ENCODE results near the gene SHC3.

Gene SHC3

GRCh38 chr9:89186960-89187359 is 8.3 kb upstream of the SHC3 start:
- no peak for DNase-seq (ENCODE audit: low read depth in 2 of 2, low spot score in 1 of 2)

DNA sequence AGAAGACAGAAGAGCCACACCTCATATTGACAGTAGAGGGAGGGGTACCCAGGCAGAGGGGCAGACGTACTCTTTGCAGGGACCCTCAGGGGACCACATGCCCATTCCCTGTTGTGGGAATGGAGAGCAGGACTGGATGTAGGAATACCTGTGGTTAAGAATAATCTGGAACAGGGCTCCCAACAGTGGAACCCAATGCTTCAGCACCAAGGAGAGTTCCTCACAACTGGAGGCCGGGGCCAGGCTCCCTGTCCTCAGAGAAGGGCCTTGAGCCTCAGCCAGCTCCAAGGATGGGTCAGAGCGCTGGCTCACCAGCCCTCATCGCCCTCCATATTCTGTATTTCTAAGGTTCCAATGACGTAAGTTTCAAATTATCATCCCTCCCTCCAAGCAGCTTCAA is 7.4 kb upstream of the SHC3 start:
- DNase-seq (ENCODE audit: low read depth in 2 of 2, low spot score in 1 of 2) = no peak

DNA sequence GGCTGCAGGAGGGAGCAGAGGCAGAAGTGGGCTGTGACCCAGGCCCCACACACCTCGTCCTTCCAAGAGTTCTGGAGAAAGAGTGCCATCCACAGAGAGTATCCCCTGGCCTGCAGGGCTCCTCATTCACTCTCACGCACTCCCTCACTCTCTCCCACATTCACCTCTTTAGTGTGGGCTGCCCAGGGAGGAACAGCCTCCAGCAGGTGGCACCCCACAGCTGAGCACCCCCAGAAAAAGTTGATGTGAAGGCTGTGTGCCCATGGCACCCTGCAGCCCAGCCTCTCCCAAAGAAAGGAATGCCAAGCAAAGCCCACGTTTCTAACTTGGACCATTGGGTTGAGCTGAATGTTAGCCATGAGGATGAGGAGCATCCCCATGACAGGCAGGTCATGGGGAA is 4.5 kb upstream of the SHC3 start:
- no peak for DNase-seq (ENCODE audit: low read depth in 2 of 2, low spot score in 1 of 2)

DNA sequence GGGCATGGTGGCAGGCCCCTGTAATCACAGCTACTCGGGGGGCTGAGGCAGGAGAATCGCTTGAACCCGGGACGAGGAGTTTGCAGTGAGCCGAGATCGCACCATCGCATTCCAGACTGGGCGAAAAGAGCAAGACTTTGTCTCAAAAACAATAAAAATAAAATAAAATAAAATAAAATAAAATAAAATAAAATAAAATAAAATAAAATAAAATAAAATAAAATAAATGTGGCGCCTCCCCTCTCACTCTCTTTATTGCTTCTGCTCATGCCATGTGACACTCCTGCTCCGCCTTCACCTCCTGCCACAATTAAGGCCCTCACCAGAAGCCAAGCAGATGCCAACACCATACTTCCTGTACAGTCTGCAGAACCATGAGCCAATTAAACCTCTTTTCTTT is 3.8 kb upstream of the SHC3 start:
- no peak for DNase-seq (ENCODE audit: low read depth in 2 of 2, low spot score in 1 of 2)

GRCh38 chr9:89179895-89180734 is 1.5 kb upstream of the SHC3 start:
- DNase-seq (ENCODE audit: low read depth in 2 of 2, low spot score in 1 of 2) = no peak

DNA sequence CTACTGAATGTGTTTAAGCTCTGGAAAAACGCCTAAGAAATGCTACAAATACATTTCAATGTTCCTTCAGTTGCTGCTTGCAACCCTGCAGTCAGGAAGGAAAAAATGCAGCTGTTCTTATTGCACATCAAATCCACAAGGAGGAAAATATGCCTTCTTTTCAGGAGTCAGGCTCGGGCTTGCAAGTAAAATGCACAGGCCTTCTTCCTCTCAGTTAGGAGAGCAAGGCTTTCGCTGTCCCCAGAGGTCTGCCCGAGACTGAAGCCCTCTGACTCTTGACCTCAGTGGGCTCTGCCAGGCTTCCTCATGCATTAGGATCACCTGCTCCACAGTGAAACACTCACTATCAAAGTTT is 899 bp upstream of the SHC3 start:
- DNase-seq (ENCODE audit: low read depth in 2 of 2, low spot score in 1 of 2) = no peak

GRCh38 chr9:89178830-89179539 is 367 bp upstream of the SHC3 start:
- DNase-seq (ENCODE audit: low read depth in 2 of 2, low spot score in 1 of 2) = no peak

DNA sequence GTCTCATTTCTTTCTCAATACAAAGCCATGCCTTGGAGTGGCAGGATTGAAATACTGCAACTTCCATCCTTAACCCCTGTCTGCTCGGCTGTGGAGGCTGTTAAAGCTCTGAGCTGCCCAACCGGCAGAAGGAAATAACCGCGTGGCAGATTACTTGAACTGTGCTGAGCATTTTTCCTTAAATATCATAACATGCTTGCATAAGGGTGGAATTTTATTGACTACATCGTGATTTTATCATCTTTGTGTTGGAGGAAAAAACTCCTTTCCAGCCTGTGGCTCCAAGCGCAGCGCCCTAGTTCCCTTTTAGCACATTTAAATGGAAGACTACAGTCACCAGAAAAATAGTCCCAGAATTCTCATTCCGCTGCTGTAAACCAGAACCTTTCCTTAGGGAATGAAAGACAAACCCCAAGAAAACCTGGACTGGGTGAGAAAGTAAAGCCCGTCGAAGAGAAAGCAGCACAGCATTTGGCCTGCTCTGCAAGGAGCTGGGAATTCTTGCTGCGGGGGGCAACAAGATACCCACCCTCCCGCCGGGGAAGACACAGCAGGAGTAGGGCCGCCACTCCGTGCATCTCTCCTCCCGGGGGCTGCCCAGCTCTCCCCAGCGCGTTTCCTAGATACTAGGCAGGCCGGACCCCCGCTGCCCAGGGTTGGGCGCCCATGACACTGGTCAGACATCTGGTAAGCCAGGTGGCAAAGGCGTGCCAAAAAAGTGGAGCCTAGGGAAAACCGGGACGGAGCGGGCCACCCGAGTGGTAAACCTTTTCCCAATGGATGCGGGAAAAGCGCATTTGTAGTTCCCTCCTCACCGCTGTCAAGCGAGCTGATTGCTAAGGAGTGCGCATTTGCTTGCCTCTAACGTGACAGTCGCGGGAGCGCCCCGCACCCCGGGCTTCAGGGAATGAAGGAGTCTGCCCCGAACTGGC is 1.3 kb downstream of the SHC3 start:
- DNase-seq (ENCODE audit: low read depth in 2 of 2, low spot score in 1 of 2) = no peak

DNA sequence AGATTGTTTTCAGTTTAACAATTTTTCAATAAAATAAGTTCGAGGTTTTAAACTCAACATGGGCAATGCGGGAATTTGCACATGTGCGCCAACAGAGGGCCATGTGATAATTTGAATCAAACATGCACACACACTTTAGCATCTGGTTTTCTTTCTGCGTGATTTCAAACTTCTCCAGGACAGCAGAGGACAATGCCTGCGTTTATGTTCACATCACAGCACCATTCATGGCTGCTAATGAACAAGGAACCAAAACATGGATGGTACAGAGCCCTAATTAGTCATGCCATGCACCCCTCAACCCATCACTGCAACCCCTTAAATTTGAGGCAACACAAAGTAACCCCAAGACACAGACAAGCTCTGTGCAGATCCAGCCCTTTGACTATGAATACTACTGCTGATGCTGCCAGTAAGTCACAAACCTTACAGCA is 2.8 kb downstream of the SHC3 start:
- DNase-seq (ENCODE audit: low read depth in 2 of 2, low spot score in 1 of 2) = no peak

DNA sequence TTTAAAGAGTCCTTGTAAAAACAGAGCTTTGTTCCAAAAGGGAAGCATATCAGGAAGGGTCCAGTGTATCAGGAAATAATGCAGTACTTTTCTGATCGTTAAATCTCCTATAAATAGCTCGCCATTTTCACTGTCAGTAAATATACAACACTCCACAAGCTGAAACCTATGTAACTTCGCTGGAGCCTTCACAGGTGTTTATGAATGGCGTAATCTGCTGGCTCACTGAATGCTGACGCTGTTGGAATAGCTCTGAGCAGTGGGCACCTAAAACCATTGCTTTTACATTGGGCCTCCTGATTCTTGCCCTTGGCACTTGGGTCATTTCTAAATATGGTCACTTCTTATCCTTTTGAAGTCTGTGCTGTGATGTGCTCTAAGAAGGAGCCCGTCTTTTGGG is 4.3 kb downstream of the SHC3 start:
- no peak for DNase-seq (ENCODE audit: low read depth in 2 of 2, low spot score in 1 of 2)

GRCh38 chr9:89173072-89173471 is 5.5 kb downstream of the SHC3 start:
- no peak for DNase-seq (ENCODE audit: low read depth in 2 of 2, low spot score in 1 of 2)

DNA sequence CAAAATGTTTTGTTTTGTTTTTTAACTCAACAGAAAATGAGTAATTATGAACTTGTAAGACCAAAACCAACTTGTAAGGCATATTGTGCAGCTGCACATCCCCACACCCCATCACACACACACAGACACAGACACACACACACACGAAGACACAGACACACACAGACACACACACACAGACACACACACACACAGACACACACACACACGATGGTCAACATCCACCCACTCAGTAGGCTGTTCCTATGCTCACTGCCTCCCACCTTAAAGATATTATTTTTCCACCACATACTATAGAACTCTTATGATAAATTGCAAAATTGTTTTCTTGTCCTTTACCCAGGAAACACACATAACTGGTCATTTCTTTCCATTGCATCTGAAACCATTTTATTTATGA is 6.2 kb downstream of the SHC3 start:
- DNase-seq (ENCODE audit: low read depth in 2 of 2, low spot score in 1 of 2) = no peak

DNA sequence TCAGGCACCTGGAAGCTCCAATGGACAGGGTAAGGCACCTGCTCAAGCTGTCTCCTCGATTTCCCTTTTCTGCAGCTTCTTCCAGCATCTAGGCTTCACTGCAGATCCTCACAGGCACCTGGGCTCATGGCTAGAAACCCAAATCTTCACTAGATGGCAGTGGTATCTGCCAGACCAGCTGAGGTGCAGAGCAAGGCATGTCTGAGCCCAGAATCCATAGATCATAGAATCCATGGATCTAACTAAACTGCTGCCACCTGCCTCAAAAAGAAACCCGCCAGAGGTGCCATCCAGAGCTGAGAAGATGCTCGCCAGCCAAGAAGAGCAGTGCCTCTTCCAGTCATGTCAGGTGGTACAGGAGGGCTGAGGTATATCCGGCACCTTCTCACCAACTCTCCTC is 6.9 kb downstream of the SHC3 start:
- DNase-seq (ENCODE audit: low read depth in 2 of 2, low spot score in 1 of 2) = no peak

- DNase-seq (ENCODE audit: low read depth in 2 of 2, low spot score in 1 of 2) = no peak
These were observed 7.4 kb downstream of the SHC3 start for GRCh38 chr9:89171231-89171630.

GRCh38 chr9:89168901-89169813 is 9.5 kb downstream of the SHC3 start:
- DNase-seq (ENCODE audit: low read depth in 2 of 2, low spot score in 1 of 2) = no peak

GRCh38 chr9:89167788-89168187 is 10.8 kb downstream of the SHC3 start:
- DNase-seq (ENCODE audit: low read depth in 2 of 2, low spot score in 1 of 2) = no peak

GRCh38 chr9:89166852-89167251 is 11.8 kb downstream of the SHC3 start:
- no peak for DNase-seq (ENCODE audit: low read depth in 2 of 2, low spot score in 1 of 2)

GRCh38 chr9:89165880-89166279 is 12.7 kb downstream of the SHC3 start:
- no peak for DNase-seq (ENCODE audit: low read depth in 2 of 2, low spot score in 1 of 2)

GRCh38 chr9:89165341-89165740 is 13.3 kb downstream of the SHC3 start:
- no peak for DNase-seq (ENCODE audit: low read depth in 2 of 2, low spot score in 1 of 2)

DNA sequence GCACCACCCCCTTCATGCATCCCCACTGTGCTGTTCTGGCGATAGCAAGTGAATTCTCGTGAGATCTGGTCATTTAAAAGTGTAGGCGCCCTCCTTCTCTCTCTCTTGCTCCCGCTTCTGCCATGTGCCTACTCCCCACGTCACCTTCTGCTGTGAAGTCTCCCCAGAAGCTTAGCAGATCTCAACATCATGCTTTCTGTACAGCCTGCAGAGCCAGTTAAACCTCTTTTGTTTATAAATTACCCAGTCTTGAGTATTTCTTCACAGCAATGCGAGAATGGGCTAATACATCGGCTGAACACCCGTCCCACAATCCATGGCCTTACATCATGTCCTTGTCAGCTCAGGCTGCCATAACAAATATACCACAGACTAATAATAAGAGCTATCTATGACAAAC is 17.4 kb downstream of the SHC3 start:
- no peak for DNase-seq (ENCODE audit: low read depth in 2 of 2, low spot score in 1 of 2)

GRCh38 chr9:89160806-89161205 is 17.8 kb downstream of the SHC3 start:
- no peak for DNase-seq (ENCODE audit: low read depth in 2 of 2, low spot score in 1 of 2)

Data from stimulated activated CD8-positive, alpha-beta memory T cell treated with anti-CD3 and anti-CD28 coated beads, Interleukin-4, amount 100 ng/mL, for 1 hour (primary cell).